HG02870 (cell line): ENCODE results near the gene SPC25.

ENCODE experiments used
- ATAC-seq: cut with Tn5 transposase; IDR thresholded peaks from one replicate; pipeline ENCODE4 v1.9.1; 2021; ENCODE audit warnings: mild to moderate bottlenecking, moderate library complexity; ENCODE audit not compliant: unreplicated experiment

SPC25 gene

GRCh38 chr2:168849610-168850009 lies 40.6 kb downstream of the SPC25 start:
- no peak for ATAC-seq

DNA sequence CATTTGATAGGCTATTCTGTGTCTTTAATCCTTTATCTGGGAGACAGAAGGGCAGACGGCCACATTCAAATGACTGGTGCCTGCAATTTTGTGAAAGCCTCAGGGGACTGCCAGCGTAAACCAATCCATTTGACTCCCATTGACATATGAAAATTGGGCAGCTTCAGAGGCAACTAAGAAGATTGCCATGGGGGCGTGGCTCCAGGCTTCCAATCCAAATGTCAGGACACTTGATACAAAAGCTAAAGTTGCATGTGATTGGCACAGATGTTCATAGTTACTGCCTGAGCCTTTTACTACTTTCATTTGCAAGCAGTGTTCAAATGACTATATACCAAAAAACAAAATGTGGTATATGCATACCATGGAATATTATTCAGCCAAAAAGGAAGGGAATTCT lies 42.0 kb downstream of the SPC25 start:
- no peak for ATAC-seq

- ATAC-seq: no peak
These were observed 47.0 kb downstream of the SPC25 start for GRCh38 chr2:168843253-168843652.

- no peak for ATAC-seq
These were observed 48.8 kb downstream of the SPC25 start for GRCh38 chr2:168841445-168841844.

DNA sequence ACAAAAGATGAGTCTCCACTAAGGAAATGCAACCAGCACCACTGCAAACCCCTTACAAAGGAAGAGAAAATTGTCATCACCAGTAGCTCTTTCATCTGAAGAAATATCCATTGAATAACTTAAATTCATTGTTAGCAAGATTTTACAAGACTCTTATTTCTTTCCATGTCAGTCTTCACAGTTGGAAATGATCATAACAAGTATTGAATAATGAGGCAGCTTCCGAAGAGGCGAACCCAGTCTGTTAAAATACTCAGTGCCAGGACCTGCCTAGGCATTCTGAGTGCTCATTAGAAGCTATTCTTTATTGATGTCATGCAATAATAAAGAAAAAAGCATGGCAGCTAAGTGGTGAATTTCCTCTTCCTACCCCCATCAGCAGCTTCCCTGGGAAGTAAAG lies 54.3 kb downstream of the SPC25 start:
- no peak for ATAC-seq

- no peak for ATAC-seq
These were observed 58.6 kb downstream of the SPC25 start for GRCh38 chr2:168831662-168832061.

GRCh38 chr2:168830958-168831357 lies 59.3 kb downstream of the SPC25 start:
- no peak for ATAC-seq

DNA sequence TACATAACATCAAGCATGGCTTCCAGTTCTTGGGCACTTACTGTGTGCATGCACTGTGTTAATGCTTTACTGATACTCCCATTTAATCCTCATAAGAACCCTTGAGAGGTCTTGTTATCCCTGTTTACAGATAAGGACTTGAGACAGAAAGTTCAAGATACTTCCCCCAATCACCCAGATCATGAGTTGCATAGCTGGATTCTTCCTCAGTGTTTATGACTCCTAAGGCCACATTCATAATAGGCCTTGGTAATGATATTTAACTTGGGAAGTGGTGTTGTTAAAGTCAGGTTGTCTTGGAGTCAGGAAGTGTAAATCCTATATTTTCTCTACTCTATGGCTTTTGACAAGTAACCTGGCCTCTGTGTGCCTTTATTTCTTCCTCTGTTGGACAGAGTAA lies 65.1 kb downstream of the SPC25 start:
- no peak for ATAC-seq

GRCh38 chr2:168821992-168822391 lies 68.2 kb downstream of the SPC25 start:
- no peak for ATAC-seq

GRCh38 chr2:168821577-168821976 lies 68.7 kb downstream of the SPC25 start:
- no peak for ATAC-seq
